ENCODE results near the gene PTGFR.
A peak's percentile ranks its signal among the peaks of the same experiment; 100 is the strongest.

The PTGFR gene

GRCh38 chr1:78570539-78570938, 79.8 kb downstream of the PTGFR start:
- no peak for TF ChIP-seq ZFX (IDR thresholded peaks at IDR 0.05)
- TF ChIP-seq CTCF (conservative IDR thresholded peaks at IDR 0.05), result peak; percentile 8; the same call in 1 of the 2 replicates
- H3K27ac ChIP-seq, result no peak overlapping the region

DNA sequence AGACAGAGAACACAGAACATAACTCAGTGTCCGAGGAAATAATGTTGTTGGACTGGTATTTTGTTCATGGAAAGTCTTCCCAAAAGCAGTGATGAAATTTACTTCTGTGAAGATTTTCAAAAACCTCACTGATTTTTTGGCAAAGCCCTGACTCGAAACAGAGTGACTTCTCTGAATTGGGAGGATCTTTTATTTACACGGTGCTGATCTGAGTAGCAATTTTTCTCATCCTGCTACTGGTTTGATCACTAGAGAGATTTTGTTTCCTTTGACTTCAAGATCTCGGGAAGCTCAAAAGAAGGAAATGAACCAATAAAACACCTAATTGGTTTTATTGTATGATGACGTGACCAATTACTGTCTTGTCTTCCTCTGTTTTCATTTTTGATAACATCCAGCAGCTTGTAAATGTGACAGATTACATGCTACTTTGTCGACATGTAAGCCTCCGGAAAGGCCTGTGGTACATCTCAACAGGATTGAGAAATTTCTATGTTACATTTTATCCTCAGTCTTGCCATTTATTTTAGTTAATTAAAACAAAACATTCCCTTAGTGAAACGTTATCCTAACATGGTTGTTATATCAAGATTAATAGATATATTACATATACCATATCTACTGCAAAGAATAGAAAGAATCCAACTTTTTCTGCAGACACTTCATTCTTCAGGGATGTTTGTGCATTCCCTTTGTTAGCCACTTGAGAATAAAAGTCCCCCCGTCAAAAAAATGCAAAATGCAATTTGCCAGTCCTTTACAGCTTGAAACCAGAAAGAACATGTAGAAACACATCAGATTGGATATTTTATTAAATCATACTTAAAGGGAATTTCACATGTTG, 86.7 kb downstream of the PTGFR start:
- no peak overlapping the region for H3K27ac ChIP-seq
- TF ChIP-seq ZFX (IDR thresholded peaks at IDR 0.05), result no peak
- no peak for TF ChIP-seq CTCF (conservative IDR thresholded peaks at IDR 0.05)

GRCh38 chr1:78586572-78586971, 95.8 kb downstream of the PTGFR start:
- H3K27ac ChIP-seq, result no peak overlapping the region
- TF ChIP-seq ZFX (IDR thresholded peaks at IDR 0.05) (no peak), CTCF (conservative IDR thresholded peaks at IDR 0.05) (no peak)

DNA sequence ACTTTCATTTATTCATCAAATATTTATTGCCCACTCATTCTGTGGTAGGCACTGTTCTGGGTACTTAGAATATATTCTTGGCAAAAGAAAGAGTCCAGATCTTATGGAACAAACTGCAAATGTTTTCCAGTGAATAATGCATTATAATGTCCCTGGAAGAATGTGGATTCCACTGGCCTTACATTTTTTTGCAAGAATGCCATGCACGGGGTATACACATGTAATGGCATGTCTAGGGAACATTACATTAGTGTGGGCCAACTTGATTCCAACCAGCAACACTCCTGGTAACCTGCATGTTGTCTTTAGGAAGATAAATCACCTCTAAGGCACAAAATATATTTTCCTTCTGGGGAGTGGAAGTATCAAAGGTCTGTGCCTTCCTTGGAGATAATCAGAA, 96.4 kb downstream of the PTGFR start:
- TF ChIP-seq CTCF (conservative IDR thresholded peaks at IDR 0.05) (no peak), ZFX (IDR thresholded peaks at IDR 0.05) (no peak)
- H3K27ac ChIP-seq, result no peak overlapping the region

Data from C4-2B (cell line).